Measurements from ENCODE around the gene SLC39A1. TPM values are rescaled to one million over a fixed set of nuclear protein-coding genes. Genes with fewer than 3 reads are reported as not detected.

The SLC39A1 gene
- polyA plus RNA-seq, 1 donor from 2014 or later, result 35.2 TPM

- H2AFZ ChIP-seq (ENCODE audit: low read depth, low read length), result no peak overlapping the region
- H3K79me2 ChIP-seq (replicated peaks; ENCODE audit: insufficient read depth, low read length), result peaks cover 69% of the 10 kb centered on the region
- no peak overlapping the region for H3K27ac ChIP-seq (ENCODE audit: low read length)
- H3F3A ChIP-seq (ENCODE audit: insufficient read depth, low read length, poor library complexity, severe bottlenecking), result peaks cover 4% of the 10 kb centered on the region
- peak overlapping the region; percentile 83 for H3K4me3 ChIP-seq (ENCODE audit: low read length)
- H3K9me2 ChIP-seq (ENCODE audit: insufficient read depth, low read length), result no peaks in the 10 kb centered on the region
- H3K9me3 ChIP-seq (ENCODE audit: low read length), result no peaks in the 10 kb centered on the region
- peaks cover 20% of the 10 kb centered on the region for H4K20me1 ChIP-seq (ENCODE audit: insufficient read depth)
- H3K36me3 ChIP-seq (ENCODE audit: insufficient read depth, low read length), result no peaks in the 10 kb centered on the region
- H3K4me2 ChIP-seq (ENCODE audit: low read length), result peak overlapping the region; percentile 92
- no peak for TF ChIP-seq EZH2 (IDR thresholded peaks at IDR 0.05; ENCODE audit: borderline replicate concordance, insufficient read depth, low read length, poor library complexity, severe bottlenecking)
- peak; percentile 24 for TF ChIP-seq SMC3 (conservative IDR thresholded peaks at IDR 0.05; ENCODE audit: poor library complexity)
- peak; percentile 35 for TF ChIP-seq CTCF (IDR thresholded peaks at IDR 0.05; ENCODE audit: poor library complexity, severe bottlenecking)
- TF ChIP-seq RAD21 (conservative IDR thresholded peaks at IDR 0.05), result peak; percentile 18
- H3K27me3 ChIP-seq (ENCODE audit: insufficient read depth, low read depth, low read length), result no peaks in the 10 kb centered on the region
- peak overlapping the region; percentile 38 for H3K9ac ChIP-seq (ENCODE audit: low read length)
Measured at GRCh38 chr1:153919876-153920852, 43.2 kb downstream of the SLC39A1 start.

GRCh38 chr1:153916297-153916696, 47.0 kb downstream of the SLC39A1 start:
- no peaks in the 10 kb centered on the region for H3K9me2 ChIP-seq (ENCODE audit: insufficient read depth, low read length)

More at GRCh38 chr1:153916297-153916696, 47.0 kb downstream of the SLC39A1 start:
- no peaks in the 10 kb centered on the region for H3K36me3 ChIP-seq (ENCODE audit: insufficient read depth, low read length)
- H3K9ac ChIP-seq (ENCODE audit: low read length), result no peak overlapping the region
- TF ChIP-seq EZH2 (IDR thresholded peaks at IDR 0.05; ENCODE audit: borderline replicate concordance, insufficient read depth, low read length, poor library complexity, severe bottlenecking), result no peak
- TF ChIP-seq TAF1 (IDR thresholded peaks at IDR 0.05; ENCODE audit: low read depth), result no peak
- TF ChIP-seq EP300 (conservative IDR thresholded peaks at IDR 0.05; ENCODE audit: poor library complexity, severe bottlenecking), result no peak
- no peak for TF ChIP-seq RAD21 (conservative IDR thresholded peaks at IDR 0.05)
- TF ChIP-seq MXI1 (conservative IDR thresholded peaks at IDR 0.05; ENCODE audit: poor library complexity, severe bottlenecking), result no peak
- no peak for TF ChIP-seq SMC3 (conservative IDR thresholded peaks at IDR 0.05; ENCODE audit: poor library complexity)
- TF ChIP-seq REST (IDR thresholded peaks at IDR 0.05; ENCODE audit: borderline replicate concordance), result no peak
- no peak for TF ChIP-seq POLR2AphosphoS5 (IDR thresholded peaks at IDR 0.05)
- no peak for TF ChIP-seq CTCF (IDR thresholded peaks at IDR 0.05; ENCODE audit: poor library complexity, severe bottlenecking)
- no peak overlapping the region for H3K4me2 ChIP-seq (ENCODE audit: low read length)
- no peak overlapping the region for H2AFZ ChIP-seq (ENCODE audit: low read depth, low read length)
- H3K9me3 ChIP-seq (ENCODE audit: low read length), result no peaks in the 10 kb centered on the region
- H3K4me3 ChIP-seq (ENCODE audit: low read length), result no peak overlapping the region
- no peaks in the 10 kb centered on the region for H3K27me3 ChIP-seq (ENCODE audit: insufficient read depth, low read depth, low read length)
- H3K79me2 ChIP-seq (replicated peaks; ENCODE audit: insufficient read depth, low read length), result peaks cover 90% of the 10 kb centered on the region
- peaks cover 17% of the 10 kb centered on the region for H4K20me1 ChIP-seq (ENCODE audit: insufficient read depth)
- no peak overlapping the region for H3K27ac ChIP-seq (ENCODE audit: low read length)
- H3F3A ChIP-seq (ENCODE audit: insufficient read depth, low read length, poor library complexity, severe bottlenecking), result no peaks in the 10 kb centered on the region

All from neural cell (in vitro differentiated cells).